ENCODE measurements around the gene TMX4.

DNA sequence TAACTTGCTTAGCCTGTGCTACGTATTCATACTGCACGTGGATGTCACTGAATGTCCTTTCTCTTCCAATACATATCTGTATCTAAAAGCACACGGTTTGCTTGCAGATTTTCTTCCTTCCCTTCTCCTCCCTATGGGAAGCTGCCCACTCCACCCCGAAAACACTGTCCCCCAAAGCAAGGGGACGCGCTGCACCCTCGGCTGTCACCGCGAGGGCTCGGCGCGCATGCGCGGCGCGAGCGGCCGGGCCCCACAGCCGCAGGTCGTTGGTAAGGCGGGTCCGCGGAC is 659 bp downstream of the TMX4 start:
- TF ChIP-seq, protein P1, sequence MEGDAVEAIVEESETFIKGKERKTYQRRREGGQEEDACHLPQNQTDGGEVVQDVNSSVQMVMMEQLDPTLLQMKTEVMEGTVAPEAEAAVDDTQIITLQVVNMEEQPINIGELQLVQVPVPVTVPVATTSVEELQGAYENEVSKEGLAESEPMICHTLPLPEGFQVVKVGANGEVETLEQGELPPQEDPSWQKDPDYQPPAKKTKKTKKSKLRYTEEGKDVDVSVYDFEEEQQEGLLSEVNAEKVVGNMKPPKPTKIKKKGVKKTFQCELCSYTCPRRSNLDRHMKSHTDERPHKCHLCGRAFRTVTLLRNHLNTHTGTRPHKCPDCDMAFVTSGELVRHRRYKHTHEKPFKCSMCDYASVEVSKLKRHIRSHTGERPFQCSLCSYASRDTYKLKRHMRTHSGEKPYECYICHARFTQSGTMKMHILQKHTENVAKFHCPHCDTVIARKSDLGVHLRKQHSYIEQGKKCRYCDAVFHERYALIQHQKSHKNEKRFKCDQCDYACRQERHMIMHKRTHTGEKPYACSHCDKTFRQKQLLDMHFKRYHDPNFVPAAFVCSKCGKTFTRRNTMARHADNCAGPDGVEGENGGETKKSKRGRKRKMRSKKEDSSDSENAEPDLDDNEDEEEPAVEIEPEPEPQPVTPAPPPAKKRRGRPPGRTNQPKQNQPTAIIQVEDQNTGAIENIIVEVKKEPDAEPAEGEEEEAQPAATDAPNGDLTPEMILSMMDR (IDR thresholded peaks at IDR 0.05), result no peak
- TF ChIP-seq EP300 (IDR thresholded peaks at IDR 0.05), result no peak

All from tibial nerve (tissue), 4 donors.